ENCODE measurements around the gene DTHD1. TPM values are rescaled to one million over a fixed set of nuclear protein-coding genes. Genes with fewer than 3 reads are reported as not detected.

The DTHD1 gene
- total and polyA plus RNA-seq, 11 donors: 0.14 to 0.83 TPM; not detected in 9

DNA sequence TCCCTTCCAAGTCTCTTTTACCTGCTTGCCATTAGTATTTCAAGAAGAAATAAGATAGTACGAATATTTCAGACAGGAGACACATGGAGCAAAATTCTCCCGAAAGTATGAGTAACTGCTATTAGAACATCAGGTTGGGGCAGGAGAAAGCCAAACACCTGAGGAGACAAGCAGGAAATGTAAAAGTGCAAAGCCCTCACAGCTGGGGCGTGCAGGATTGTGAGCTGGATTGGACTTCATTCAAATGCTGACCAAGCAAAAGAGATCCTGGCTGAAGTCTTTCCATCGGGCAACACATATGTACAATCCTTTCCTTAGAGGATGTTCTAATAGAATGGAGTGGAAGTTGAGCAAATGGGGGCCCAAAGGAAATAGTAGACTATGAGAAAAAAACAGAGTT lies 76.8 kb downstream of the DTHD1 start:
- intact Hi-C loops (cut with DNase I): loop anchor here in 5 of 10 donors (10.0 kb wide), 3 partner anchors 1017 to 1037 kb away; no protein-coding TSS in a partner anchor
- ATAC-seq: no peak

DNA sequence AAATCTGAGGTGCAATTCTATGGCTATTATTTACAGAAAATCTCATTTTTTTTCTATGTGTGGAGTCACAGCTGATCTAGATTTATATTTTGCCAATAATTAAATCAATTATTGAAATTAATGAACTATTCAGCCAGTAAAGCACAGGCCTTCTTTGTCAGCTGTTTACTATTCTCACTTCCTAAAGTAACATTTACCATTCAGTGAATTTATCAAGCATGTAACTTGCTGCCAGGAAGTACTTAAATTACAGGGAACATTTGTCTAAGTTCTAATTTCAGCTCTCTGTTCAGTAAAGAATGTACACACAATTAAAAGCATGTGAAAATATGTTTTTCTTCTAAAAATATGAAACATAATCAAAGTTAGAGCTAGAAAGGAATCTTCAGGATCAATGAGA lies 79.3 kb downstream of the DTHD1 start:
- Histone ChIP-seq H3K4me1 (no peaks in the 10 kb centered on the region), H3K27ac (no peak overlapping the region), H3K4me3 (no peak overlapping the region), H3K9me3 (no peaks in the 10 kb centered on the region), H3K36me3 (no peaks in the 10 kb centered on the region), H3K27me3 (no peaks in the 10 kb centered on the region)
- ATAC-seq (no peak), DNase-seq (no peak)
- TF ChIP-seq, protein P1, sequence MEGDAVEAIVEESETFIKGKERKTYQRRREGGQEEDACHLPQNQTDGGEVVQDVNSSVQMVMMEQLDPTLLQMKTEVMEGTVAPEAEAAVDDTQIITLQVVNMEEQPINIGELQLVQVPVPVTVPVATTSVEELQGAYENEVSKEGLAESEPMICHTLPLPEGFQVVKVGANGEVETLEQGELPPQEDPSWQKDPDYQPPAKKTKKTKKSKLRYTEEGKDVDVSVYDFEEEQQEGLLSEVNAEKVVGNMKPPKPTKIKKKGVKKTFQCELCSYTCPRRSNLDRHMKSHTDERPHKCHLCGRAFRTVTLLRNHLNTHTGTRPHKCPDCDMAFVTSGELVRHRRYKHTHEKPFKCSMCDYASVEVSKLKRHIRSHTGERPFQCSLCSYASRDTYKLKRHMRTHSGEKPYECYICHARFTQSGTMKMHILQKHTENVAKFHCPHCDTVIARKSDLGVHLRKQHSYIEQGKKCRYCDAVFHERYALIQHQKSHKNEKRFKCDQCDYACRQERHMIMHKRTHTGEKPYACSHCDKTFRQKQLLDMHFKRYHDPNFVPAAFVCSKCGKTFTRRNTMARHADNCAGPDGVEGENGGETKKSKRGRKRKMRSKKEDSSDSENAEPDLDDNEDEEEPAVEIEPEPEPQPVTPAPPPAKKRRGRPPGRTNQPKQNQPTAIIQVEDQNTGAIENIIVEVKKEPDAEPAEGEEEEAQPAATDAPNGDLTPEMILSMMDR (IDR thresholded peaks at IDR 0.05): no peak
- no peak for TF ChIP-seq POLR2A (IDR thresholded peaks at IDR 0.05)
- intact Hi-C loops (cut with DNase I): no loop called here

More for the DNA sequence above, 76.8 kb downstream of the DTHD1 start:
- H3K36me3 ChIP-seq: no peaks in the 10 kb centered on the region
- H3K4me1 ChIP-seq: no peaks in the 10 kb centered on the region
- H3K27ac ChIP-seq: no peak overlapping the region
- no peak for TF ChIP-seq POLR2A (IDR thresholded peaks at IDR 0.05)
- TF ChIP-seq, protein P1 (IDR thresholded peaks at IDR 0.05): no peak
- H3K27me3 ChIP-seq: no peaks in the 10 kb centered on the region
- WGBS, 4 donors: 64 to 73% (median 69%) methylated on average over 4 of the region's 4 CpGs
- H3K9me3 ChIP-seq: no peaks in the 10 kb centered on the region
- no peak for DNase-seq
- no peak overlapping the region for H3K4me3 ChIP-seq

DNA sequence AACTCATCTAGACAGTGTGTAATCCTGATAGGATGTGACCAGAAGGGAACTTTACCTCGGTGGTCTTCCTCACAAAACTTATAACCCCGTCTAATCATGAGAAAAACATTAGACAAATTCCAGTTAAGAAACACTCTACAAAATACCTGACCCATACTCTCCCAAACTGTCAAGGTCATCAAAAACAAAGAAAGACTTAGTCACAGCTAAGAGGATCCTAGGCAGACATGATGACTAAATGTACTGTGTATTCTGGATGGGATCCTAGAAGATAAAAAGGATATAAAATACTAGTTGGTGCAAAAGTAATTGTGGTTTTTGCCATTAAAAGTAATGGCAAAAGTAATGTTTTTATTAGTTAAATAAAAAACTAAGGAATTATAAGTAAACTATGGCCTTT lies 81.6 kb downstream of the DTHD1 start:
- no peak for TF ChIP-seq POLR2A (IDR thresholded peaks at IDR 0.05)
- TF ChIP-seq, protein P1 (IDR thresholded peaks at IDR 0.05): no peak
- no peak for ATAC-seq
- no peak for DNase-seq
- intact Hi-C loops (cut with DNase I): no loop called here
- no peak overlapping the region for H3K4me3 ChIP-seq
- no peaks in the 10 kb centered on the region for H3K4me1 ChIP-seq
- H3K27ac ChIP-seq: no peak overlapping the region
- H3K36me3 ChIP-seq: no peaks in the 10 kb centered on the region
- no peaks in the 10 kb centered on the region for H3K9me3 ChIP-seq
- H3K27me3 ChIP-seq: no peaks in the 10 kb centered on the region
- WGBS, 4 donors: 67 to 79% (median 78%) methylated on average over 2 of the region's 2 CpGs

DNA sequence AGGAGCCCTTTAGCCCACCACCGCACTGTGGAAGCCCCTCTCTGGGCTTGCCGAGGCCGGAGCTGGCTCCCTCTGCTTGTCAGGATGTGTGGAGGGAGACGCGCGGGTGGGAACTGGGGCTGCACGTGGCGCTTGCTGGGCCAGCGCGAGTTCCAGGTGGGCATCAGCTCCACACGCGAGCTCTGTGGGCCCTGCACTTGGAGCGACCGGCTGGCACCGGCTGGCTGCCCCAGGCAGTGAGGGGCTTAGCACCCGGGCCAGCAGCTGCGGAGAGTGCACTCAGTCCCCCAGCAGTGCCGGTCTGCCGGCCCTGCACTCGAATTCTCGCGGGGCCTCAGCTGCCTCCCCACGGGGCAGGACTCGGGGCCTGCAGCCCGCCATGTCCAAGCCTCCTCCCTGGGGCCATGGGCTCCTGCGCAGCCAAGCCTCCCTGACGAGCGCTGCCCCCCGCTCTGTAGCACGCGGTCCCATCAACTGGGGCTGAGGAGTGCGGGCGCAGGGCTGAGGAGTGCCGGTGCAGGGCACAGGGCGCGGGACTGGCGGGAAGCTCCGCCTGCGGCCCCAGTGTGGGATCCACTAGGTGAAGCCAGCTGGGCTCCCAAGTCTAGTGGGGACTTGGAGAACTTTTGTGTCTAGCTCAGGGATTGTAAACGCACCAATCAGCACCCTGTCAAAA lies 93.6 kb downstream of the DTHD1 start:
- no peak overlapping the region for H3K27ac ChIP-seq
- TF ChIP-seq POLR2A (IDR thresholded peaks at IDR 0.05): no peak
- TF ChIP-seq, protein P1 (IDR thresholded peaks at IDR 0.05): no peak
- 92 to 99% (median 93%) methylated on average over 13 to 40 of the region's 40 CpGs for WGBS, 4 donors
- H3K4me1 ChIP-seq: no peaks in the 10 kb centered on the region
- peaks cover 0 to 46% (median 17%) of the 10 kb centered on the region in 12 donors for H3K9me3 ChIP-seq
- intact Hi-C loops (cut with DNase I): no loop called here
- ATAC-seq (no peak), DNase-seq (peak in 1 of 5 donors; percentile 60)
- no peaks in the 10 kb centered on the region for H3K36me3 ChIP-seq
- no peaks in the 10 kb centered on the region for H3K27me3 ChIP-seq
- H3K4me3 ChIP-seq: no peak overlapping the region

All from heart left ventricle (tissue), 16 donors.